ENCODE data around the gene METTL5.
"Not testable (repeated sequence)": the region's sequence is repeated elsewhere in the genome, so short reads cannot be mapped to it uniquely, and the experiment has no call there.

GRCh38 chr2:169816961-169817360 lies 7.7 kb downstream of the METTL5 start:
- not testable (repeated sequence) for TF ChIP-seq CTCF (IDR thresholded peaks at IDR 0.05; ENCODE audit: low read length); EZH2 (IDR thresholded peaks at IDR 0.05; ENCODE audit: borderline replicate concordance, low read length)

All from OCI-LY1 (cell line).